Lower leg skin (tissue), 3 donors: ENCODE measurements around the gene PRPF6.

Experiments used
- CTCF ChIP-seq, 3 donors: fragments of 450-650 bp; IDR thresholded peaks; one replicate each; pipeline ENCODE4 v1.5.1; 2016; ENCODE audit warnings: antibody characterized with exemption in 3 of 3, mild to moderate bottlenecking in 3 of 3, moderate library complexity in 2 of 3
- POLR2A ChIP-seq, 2 donors: fragments of 450-650 bp; IDR thresholded peaks; one replicate each; pipeline ENCODE4 v1.6.1; 2016 to 2017; ENCODE audit warnings: antibody characterized with exemption in 2 of 2, mild to moderate bottlenecking in 1 of 2, moderate library complexity in 1 of 2

- TF ChIP-seq CTCF (IDR thresholded peaks at IDR 0.05): no peak
- TF ChIP-seq POLR2A (IDR thresholded peaks at IDR 0.05): no peak
These were observed 34.7 kb upstream of the PRPF6 start for GRCh38 chr20:63945921-63946920.
